Keratinocyte (primary cell): ENCODE results near the gene INHBB.

ENCODE experiments used
- EZH2 ChIP-seq: IDR thresholded peaks from one replicate; pipeline ENCODE4 v1.6.1; 2012; ENCODE audit warnings: inconsistent platforms, mild to moderate bottlenecking, low read length, moderate library complexity
- TF ChIP-seq, protein P1 (sequence below), 3 experiments: IDR thresholded peaks in 1 of 3; conservative IDR thresholded peaks in 1 of 3; optimal IDR thresholded peaks in 1 of 3; 2 replicates in 2 of 3; 3 replicates in 1 of 3; pipeline versions ENCODE3 to v1.5.1; 2011; ENCODE audit warnings: low read length in 3 of 3, mild to moderate bottlenecking in 3 of 3, moderate library complexity in 2 of 3, control low read depth in 1 of 3, inconsistent platforms in 1 of 3; ENCODE audit not compliant: insufficient read depth in 2 of 3; ENCODE audit errors: extremely low read depth in 1 of 3

DNA sequence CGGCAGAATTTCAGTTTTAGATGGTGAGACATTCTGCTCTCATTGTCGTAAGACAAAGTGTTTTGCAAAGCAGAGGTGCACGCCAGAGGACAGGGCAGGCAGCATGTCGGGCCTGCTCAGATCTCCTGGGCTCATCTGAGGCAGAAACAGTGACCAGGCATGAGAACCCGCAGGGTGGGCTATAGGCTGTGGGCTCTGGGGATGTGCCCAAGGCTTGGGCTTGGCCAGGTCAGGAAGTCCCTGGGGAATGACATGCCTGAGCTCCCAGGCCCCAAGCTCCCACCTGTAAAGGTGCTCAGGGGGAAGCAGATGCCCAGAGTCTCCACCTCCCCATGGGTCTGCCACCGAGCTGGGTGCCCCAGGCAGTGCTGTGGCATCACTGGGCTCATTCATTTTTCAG, 35.3 kb downstream of the INHBB start:
- TF ChIP-seq, protein P1, sequence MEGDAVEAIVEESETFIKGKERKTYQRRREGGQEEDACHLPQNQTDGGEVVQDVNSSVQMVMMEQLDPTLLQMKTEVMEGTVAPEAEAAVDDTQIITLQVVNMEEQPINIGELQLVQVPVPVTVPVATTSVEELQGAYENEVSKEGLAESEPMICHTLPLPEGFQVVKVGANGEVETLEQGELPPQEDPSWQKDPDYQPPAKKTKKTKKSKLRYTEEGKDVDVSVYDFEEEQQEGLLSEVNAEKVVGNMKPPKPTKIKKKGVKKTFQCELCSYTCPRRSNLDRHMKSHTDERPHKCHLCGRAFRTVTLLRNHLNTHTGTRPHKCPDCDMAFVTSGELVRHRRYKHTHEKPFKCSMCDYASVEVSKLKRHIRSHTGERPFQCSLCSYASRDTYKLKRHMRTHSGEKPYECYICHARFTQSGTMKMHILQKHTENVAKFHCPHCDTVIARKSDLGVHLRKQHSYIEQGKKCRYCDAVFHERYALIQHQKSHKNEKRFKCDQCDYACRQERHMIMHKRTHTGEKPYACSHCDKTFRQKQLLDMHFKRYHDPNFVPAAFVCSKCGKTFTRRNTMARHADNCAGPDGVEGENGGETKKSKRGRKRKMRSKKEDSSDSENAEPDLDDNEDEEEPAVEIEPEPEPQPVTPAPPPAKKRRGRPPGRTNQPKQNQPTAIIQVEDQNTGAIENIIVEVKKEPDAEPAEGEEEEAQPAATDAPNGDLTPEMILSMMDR (optimal IDR thresholded peaks at IDR 0.05 in 1 of 3, IDR thresholded peaks at IDR 0.05 in 1 of 3, conservative IDR thresholded peaks at IDR 0.05 in 1 of 3; ENCODE audit: extremely low read depth in 1 of 3, insufficient read depth in 2 of 3, low read length in 3 of 3), result no peak
- TF ChIP-seq EZH2, result no peak
